Endothelial cell of umbilical vein (primary cell): ENCODE measurements around the gene RTL5. TPM values are rescaled to one million over a fixed set of nuclear protein-coding genes. Genes with fewer than 3 reads are reported as not detected.
A peak's percentile ranks its signal among the peaks of the same experiment; 100 is the strongest.

Experiments
- BruUV-seq: library from RNA; stranded (reverse); fragments of 400-500 nt; replicated peaks from 2 replicates; lab custom pipeline; 2021; lab: Mats Ljungman, UMichigan
- CTCF ChIA-PET: fragments of 300-600, 350-600 bp; sonication (Branson Sonifier 250); formaldehyde crosslinking; loops from one replicate; lab custom pipeline; 2021; ENCODE audit warnings: antibody characterized with exemption, inconsistent platforms; lab: Charles Lee
- POLR2A ChIA-PET: fragments of 300-600, 350-600 bp; sonication (Branson Sonifier 250); formaldehyde crosslinking; loops from one replicate; lab custom pipeline; 2021; ENCODE audit warnings: antibody characterized with exemption, inconsistent platforms; lab: Charles Lee
- DNase-seq: peaks from one replicate; pipeline ENCODE4 v3.0.0-alpha.2; 2011; ENCODE audit warnings: low read depth, low spot score
- FAIRE-seq: peaks from 2 replicates; lab custom pipeline; 2011; peaks lifted over from hg19 to GRCh38; lab: Jason Lieb, UNC
- H2AFZ ChIP-seq: 2 replicates; pipeline ENCODE4 v1.6.0; 2012; ENCODE audit warnings: low read depth, low read length, control low read depth, inconsistent platforms
- H3K27ac ChIP-seq: 2 replicates; pipeline ENCODE4 v1.5.1; 2011; ENCODE audit warnings: low read depth, mild to moderate bottlenecking, control low read depth, low read length, moderate library complexity; ENCODE audit not compliant: insufficient read depth
- H3K27me3 ChIP-seq, 2 experiments: 2 replicates each; pipeline versions ENCODE4 v1.6.0 to v1.6.1; 2011; ENCODE audit warnings: low read length in 2 of 2, mixed read lengths in 1 of 2; ENCODE audit not compliant: control insufficient read depth in 2 of 2, insufficient read depth in 2 of 2
- H3K36me3 ChIP-seq, 2 experiments: 2 replicates in 1 of 2; 3 replicates in 1 of 2; pipeline ENCODE4 v1.5.1; 2011; ENCODE audit warnings: low read length in 2 of 2, mild to moderate bottlenecking in 1 of 2, moderate library complexity in 1 of 2; ENCODE audit not compliant: control insufficient read depth in 2 of 2, insufficient read depth in 2 of 2; ENCODE audit errors: extremely low read depth in 1 of 2
- H3K4me1 ChIP-seq: 3 replicates; pipeline ENCODE4 v1.5.1; 2011; ENCODE audit warnings: mild to moderate bottlenecking, low read length; ENCODE audit not compliant: control insufficient read depth, insufficient read depth; ENCODE audit errors: extremely low read depth
- H3K4me2 ChIP-seq: 2 replicates; pipeline ENCODE4 v1.6.1; 2011; ENCODE audit warnings: low read length, control low read depth, mixed read lengths; ENCODE audit not compliant: insufficient read depth
- H3K4me3 ChIP-seq, 3 experiments: fragments of 200-600 bp in 1 of 3; sonication (generic), shearing (Covaris generic) in 1 of 3; replicated peaks in 1 of 3; 2 replicates each; pipeline ENCODE4 v1.5.1; 2011 to 2016; ENCODE audit warnings: control low read depth in 3 of 3, low read length in 3 of 3, mild to moderate bottlenecking in 2 of 3, inconsistent platforms in 1 of 3, low read depth in 1 of 3, moderate library complexity in 1 of 3; ENCODE audit not compliant: insufficient read depth in 1 of 3
- H3K79me2 ChIP-seq: 2 replicates; pipeline ENCODE4 v1.6.0; 2012; ENCODE audit warnings: low read length, inconsistent platforms; ENCODE audit not compliant: control insufficient read depth, insufficient read depth
- H3K9ac ChIP-seq: replicated peaks from 2 replicates; pipeline ENCODE3; 2011; ENCODE audit warnings: low read length, control low read depth; ENCODE audit not compliant: insufficient read depth; ENCODE audit errors: extremely low read depth
- H3K9me1 ChIP-seq: replicated peaks from 3 replicates; pipeline ENCODE4 v1.6.0; 2011; ENCODE audit warnings: mild to moderate bottlenecking, low read length; ENCODE audit not compliant: control insufficient read depth, insufficient read depth; ENCODE audit errors: extremely low read depth
- H3K9me3 ChIP-seq: replicated peaks from 2 replicates; pipeline ENCODE4 v1.5.1; 2012; ENCODE audit warnings: low read length, inconsistent platforms; ENCODE audit not compliant: control insufficient read depth, insufficient read depth
- H4K20me1 ChIP-seq: replicated peaks from 2 replicates; pipeline ENCODE3; 2011; ENCODE audit warnings: mild to moderate bottlenecking, low read length; ENCODE audit not compliant: control insufficient read depth, insufficient read depth; ENCODE audit errors: extremely low read depth
- CTCF ChIP-seq, 2 donors: IDR thresholded peaks; 1 replicate in 1 of 2; 2 replicates in 1 of 2; pipeline ENCODE4 v1.5.1; 2011; ENCODE audit warnings: low read length in 2 of 2, mild to moderate bottlenecking in 2 of 2, moderate library complexity in 2 of 2, control low read depth in 1 of 2, inconsistent platforms in 1 of 2, low read depth in 1 of 2; ENCODE audit not compliant: insufficient read depth in 1 of 2; ENCODE audit errors: extremely low read depth in 1 of 2
- EZH2 ChIP-seq: IDR thresholded peaks from 2 replicates; pipeline ENCODE4 v1.6.1; 2012; ENCODE audit warnings: borderline replicate concordance, low read depth, mild to moderate bottlenecking, moderate library complexity, low read length, inconsistent platforms; ENCODE audit not compliant: severe bottlenecking
- dilution Hi-C: fragments of 300-500 bp; cut with MboI; formaldehyde crosslinking; loops from one replicate; pipeline ENCODE4 v1.15.0; 2019; ENCODE audit warnings: low sequenced_read_pairs; ENCODE audit not compliant: extremely low pct_ligation_motif_present
- intact Hi-C: fragments of 100-400 bp; cut with micrococcal nuclease; formaldehyde crosslinking; loops from one replicate; pipeline ENCODE4 v1.10.0; 2022
- polyA plus RNA-seq, 4 experiments: library from polyadenylated mRNA; depleted of rRNA in 3 of 4; stranded (reverse) in 3 of 4; unstranded in 1 of 4; fragments of >200 nt; gene quantifications; 2 replicates each; pipeline versions ENCODE4 v1.2.1 to v1.2.3, GENCODE V29; 2011 to 2012; ENCODE audit warnings: missing spikeins in 1 of 4
- total RNA-seq: library from RNA; stranded (reverse); gene quantifications from 2 replicates; pipeline ENCODE4 v1.2.3, GENCODE V29; 2021

Gene RTL5
- total and polyA plus RNA-seq, 2 donors (not counting 3 experiments of a cell fraction or from before 2014, with no cell fraction given): 1.0 to 1.7 TPM

DNA sequence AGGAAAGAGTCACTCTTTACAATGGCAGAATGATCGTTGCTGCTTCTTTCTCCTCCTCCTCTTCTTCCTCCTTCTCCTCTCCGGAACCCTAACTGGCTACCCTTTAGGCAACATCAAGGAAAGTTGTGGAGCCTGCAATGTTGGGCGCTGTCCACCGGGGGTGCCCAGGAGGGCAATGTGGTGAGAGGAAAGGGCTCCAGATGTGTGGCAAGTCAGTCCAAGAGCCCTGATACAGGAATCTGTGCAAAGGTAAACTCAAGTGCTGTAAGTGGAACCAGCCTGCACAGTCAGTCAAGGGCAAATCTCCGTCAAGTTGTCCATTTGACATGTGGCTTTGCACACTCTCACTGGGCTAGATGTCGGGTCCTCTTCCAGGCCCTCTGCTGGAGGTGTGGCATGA lies 2.8 kb downstream of the RTL5 start:
- CTCF ChIA-PET: no interaction called here

More for the DNA sequence above, 2.8 kb downstream of the RTL5 start:
- Histone ChIP-seq H3K36me3 (peaks cover 4 to 5% of the 10 kb centered on the region in 2 experiments), H3K9me1 (no peaks in the 10 kb centered on the region), H3K27ac (no peak overlapping the region), H3K79me2 (peaks cover 10% of the 10 kb centered on the region), H3K4me1 (peaks cover 42% of the 10 kb centered on the region), H4K20me1 (no peaks in the 10 kb centered on the region), H3K9me3 (no peaks in the 10 kb centered on the region), H3K4me2 (no peak overlapping the region), H2AFZ (no peak overlapping the region), H3K4me3 (no peak overlapping the region), H3K9ac (no peak overlapping the region), H3K27me3 (no peaks in the 10 kb centered on the region)
- BruUV-seq: no TSS peak
- intact Hi-C loops (loop anchor here (5.0 kb wide), 1 partner anchor 53 kb away; the partner anchor contains the start of gene PIN4), dilution Hi-C loops (no loop called here)
- peak; percentile 31 for FAIRE-seq
- TF ChIP-seq EZH2: no peak
- TF ChIP-seq CTCF (IDR thresholded peaks at IDR 0.05; ENCODE audit: extremely low read depth in 1 of 2, insufficient read depth in 1 of 2, low read depth in 1 of 2, low read length in 2 of 2): peak; percentile 22 to 34
- POLR2A ChIA-PET: no interaction called here
- DNase-seq: no peak
